ENCODE results near the gene BICC1. TPM values are rescaled to one million over a fixed set of nuclear protein-coding genes. Genes with fewer than 3 reads are reported as not detected.

BICC1 gene
- total and polyA plus RNA-seq, 2 donors (not counting 3 experiments of a cell fraction or from before 2014, with no cell fraction given), result 0.06 to 0.29 TPM

DNA sequence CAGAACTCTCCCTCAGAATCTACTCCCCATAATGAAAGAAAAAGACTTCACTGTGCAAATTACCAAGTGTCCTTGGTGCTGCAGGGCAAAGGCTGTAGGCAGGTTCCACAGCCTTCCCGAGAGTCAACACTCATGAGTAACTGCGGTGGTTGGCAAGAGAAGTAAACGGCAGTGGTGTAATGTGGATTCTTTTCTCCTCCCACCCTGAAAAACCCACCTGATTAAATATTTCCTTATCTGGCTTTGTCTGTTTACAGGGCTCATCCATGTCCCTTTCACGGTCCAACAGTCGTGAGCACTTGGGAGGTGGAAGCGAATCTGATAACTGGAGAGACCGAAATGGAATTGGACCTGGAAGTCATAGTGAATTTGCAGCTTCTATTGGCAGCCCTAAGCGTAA, 300.9 kb downstream of the BICC1 start:
- ChIA-PET CTCF (no interaction called here), POLR2A (no interaction called here)
- no peaks in the 10 kb centered on the region for H3K4me1 ChIP-seq (ENCODE audit: control insufficient read depth, extremely low read depth, insufficient read depth, low read length)
- no peaks in the 10 kb centered on the region for H3K9me1 ChIP-seq (replicated peaks; ENCODE audit: control insufficient read depth, extremely low read depth, insufficient read depth, low read length)
- FAIRE-seq (no peak), DNase-seq (ENCODE audit: low read depth, low spot score) (no peak)
- H3K27ac ChIP-seq (ENCODE audit: insufficient read depth, low read depth, low read length), result no peak overlapping the region
- H3K79me2 ChIP-seq (ENCODE audit: control insufficient read depth, insufficient read depth, low read length), result no peaks in the 10 kb centered on the region
- intact Hi-C loops (cut with micrococcal nuclease), result no loop called here
- no peak overlapping the region for H2AFZ ChIP-seq (ENCODE audit: low read depth, low read length)
- H3K4me2 ChIP-seq (ENCODE audit: insufficient read depth, low read length), result no peak overlapping the region
- H3K4me3 ChIP-seq (replicated peaks in 1 of 3; ENCODE audit: insufficient read depth in 1 of 3, low read depth in 1 of 3, low read length in 3 of 3), result no peak overlapping the region
- H3K27me3 ChIP-seq (ENCODE audit: control insufficient read depth in 2 of 2, insufficient read depth in 2 of 2, low read length in 2 of 2), result no peaks in the 10 kb centered on the region
- dilution Hi-C loops (cut with MboI; ENCODE audit: extremely low pct_ligation_motif_present, low sequenced_read_pairs), result no loop called here
- no peaks in the 10 kb centered on the region for H3K36me3 ChIP-seq (ENCODE audit: control insufficient read depth in 2 of 2, extremely low read depth in 1 of 2, insufficient read depth in 2 of 2, low read length in 2 of 2)
- H3K9me3 ChIP-seq (replicated peaks; ENCODE audit: control insufficient read depth, insufficient read depth, low read length), result no peaks in the 10 kb centered on the region
- BruUV-seq (replicated peaks), result no TSS peak
- H4K20me1 ChIP-seq (replicated peaks; ENCODE audit: control insufficient read depth, extremely low read depth, insufficient read depth, low read length), result no peaks in the 10 kb centered on the region
- H3K9ac ChIP-seq (replicated peaks; ENCODE audit: extremely low read depth, insufficient read depth, low read length), result no peak overlapping the region
- TF ChIP-seq MYC (IDR thresholded peaks at IDR 0.05; ENCODE audit: low read depth, low read length) (no peak), JUN (IDR thresholded peaks at IDR 0.05; ENCODE audit: borderline replicate concordance, insufficient read depth, insufficient read length, low read depth) (no peak), EZH2 (IDR thresholded peaks at IDR 0.05; ENCODE audit: borderline replicate concordance, low read depth, low read length, severe bottlenecking) (no peak)
- TF ChIP-seq, protein P1, sequence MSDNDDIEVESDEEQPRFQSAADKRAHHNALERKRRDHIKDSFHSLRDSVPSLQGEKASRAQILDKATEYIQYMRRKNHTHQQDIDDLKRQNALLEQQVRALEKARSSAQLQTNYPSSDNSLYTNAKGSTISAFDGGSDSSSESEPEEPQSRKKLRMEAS (IDR thresholded peaks at IDR 0.05; ENCODE audit: insufficient read depth, insufficient read length), result no peak

DNA sequence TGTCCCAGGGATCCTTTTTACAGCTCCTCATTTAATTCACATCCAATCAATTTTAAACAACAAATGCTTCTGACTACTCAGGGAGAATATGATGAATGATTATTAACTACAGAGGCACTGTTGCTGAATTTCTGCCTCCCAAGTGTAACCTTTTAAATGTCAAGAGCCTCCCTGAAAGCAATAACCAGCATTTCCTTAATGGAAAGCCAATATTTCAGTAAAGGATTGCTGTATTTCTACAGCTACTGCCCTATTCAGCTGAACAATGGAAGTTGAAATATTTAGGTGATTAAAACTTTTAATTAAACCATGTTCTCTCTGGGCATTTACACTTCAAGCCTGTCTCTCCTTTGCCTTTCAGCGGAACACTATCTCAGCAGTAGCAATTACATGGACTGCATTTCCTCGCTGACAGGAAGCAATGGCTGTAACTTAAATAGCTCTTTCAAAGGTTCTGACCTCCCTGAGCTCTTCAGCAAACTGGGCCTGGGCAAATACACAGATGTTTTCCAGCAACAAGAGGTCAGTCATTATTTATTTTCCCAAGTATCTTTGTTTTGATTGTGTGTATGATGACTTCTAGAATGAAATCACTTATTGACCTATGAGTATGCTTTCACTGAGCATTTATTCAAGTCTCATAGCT, 304.7 kb downstream of the BICC1 start:
- no peak overlapping the region for H3K4me2 ChIP-seq (ENCODE audit: insufficient read depth, low read length)
- DNase-seq (ENCODE audit: low read depth, low spot score) (peak; percentile 3), FAIRE-seq (peak; percentile 28)
- H2AFZ ChIP-seq (ENCODE audit: low read depth, low read length), result no peak overlapping the region
- H3K36me3 ChIP-seq (ENCODE audit: control insufficient read depth in 2 of 2, extremely low read depth in 1 of 2, insufficient read depth in 2 of 2, low read length in 2 of 2), result no peaks in the 10 kb centered on the region
- POLR2A ChIA-PET, result no interaction called here
- no peaks in the 10 kb centered on the region for H4K20me1 ChIP-seq (replicated peaks; ENCODE audit: control insufficient read depth, extremely low read depth, insufficient read depth, low read length)
- no peaks in the 10 kb centered on the region for H3K27me3 ChIP-seq (ENCODE audit: control insufficient read depth in 2 of 2, insufficient read depth in 2 of 2, low read length in 2 of 2)
- no peak overlapping the region for H3K4me3 ChIP-seq (replicated peaks in 1 of 3; ENCODE audit: insufficient read depth in 1 of 3, low read depth in 1 of 3, low read length in 3 of 3)
- no peaks in the 10 kb centered on the region for H3K9me3 ChIP-seq (replicated peaks; ENCODE audit: control insufficient read depth, insufficient read depth, low read length)
- H3K9me1 ChIP-seq (replicated peaks; ENCODE audit: control insufficient read depth, extremely low read depth, insufficient read depth, low read length), result no peaks in the 10 kb centered on the region
- no peaks in the 10 kb centered on the region for H3K79me2 ChIP-seq (ENCODE audit: control insufficient read depth, insufficient read depth, low read length)
- H3K9ac ChIP-seq (replicated peaks; ENCODE audit: extremely low read depth, insufficient read depth, low read length), result no peak overlapping the region
- no TSS peak for BruUV-seq (replicated peaks)
- dilution Hi-C loops (cut with MboI; ENCODE audit: extremely low pct_ligation_motif_present, low sequenced_read_pairs) (no loop called here), intact Hi-C loops (cut with micrococcal nuclease) (no loop called here)
- H3K27ac ChIP-seq (ENCODE audit: insufficient read depth, low read depth, low read length), result no peak overlapping the region
- H3K4me1 ChIP-seq (ENCODE audit: control insufficient read depth, extremely low read depth, insufficient read depth, low read length), result no peaks in the 10 kb centered on the region
- CTCF ChIA-PET, result interaction anchor here (0.7 to 1.0 kb wide), 2 partner anchors 11 to 697 kb away, joined by 3 read pairs; no protein-coding TSS in a partner anchor
- no peak for TF ChIP-seq POLR2AphosphoS5 (IDR thresholded peaks at IDR 0.05; ENCODE audit: insufficient read depth, low read depth, low read length)
- TF ChIP-seq EZH2 (IDR thresholded peaks at IDR 0.05; ENCODE audit: borderline replicate concordance, low read depth, low read length, severe bottlenecking), result no peak
- TF ChIP-seq MYC (IDR thresholded peaks at IDR 0.05; ENCODE audit: low read depth, low read length), result no peak
- TF ChIP-seq GATA2 (IDR thresholded peaks at IDR 0.05; ENCODE audit: insufficient read depth, insufficient read length, low read depth, low read length), result no peak
- TF ChIP-seq JUN (IDR thresholded peaks at IDR 0.05; ENCODE audit: borderline replicate concordance, insufficient read depth, insufficient read length, low read depth), result no peak
- TF ChIP-seq, protein P1 (IDR thresholded peaks at IDR 0.05; ENCODE audit: insufficient read depth, insufficient read length), result no peak
- no peak for TF ChIP-seq FOS (IDR thresholded peaks at IDR 0.05; ENCODE audit: borderline replicate concordance, insufficient read depth, low read length)
- TF ChIP-seq POLR2A (IDR thresholded peaks at IDR 0.05; ENCODE audit: low read depth, low read length), result no peak
- TF ChIP-seq, protein P2, sequence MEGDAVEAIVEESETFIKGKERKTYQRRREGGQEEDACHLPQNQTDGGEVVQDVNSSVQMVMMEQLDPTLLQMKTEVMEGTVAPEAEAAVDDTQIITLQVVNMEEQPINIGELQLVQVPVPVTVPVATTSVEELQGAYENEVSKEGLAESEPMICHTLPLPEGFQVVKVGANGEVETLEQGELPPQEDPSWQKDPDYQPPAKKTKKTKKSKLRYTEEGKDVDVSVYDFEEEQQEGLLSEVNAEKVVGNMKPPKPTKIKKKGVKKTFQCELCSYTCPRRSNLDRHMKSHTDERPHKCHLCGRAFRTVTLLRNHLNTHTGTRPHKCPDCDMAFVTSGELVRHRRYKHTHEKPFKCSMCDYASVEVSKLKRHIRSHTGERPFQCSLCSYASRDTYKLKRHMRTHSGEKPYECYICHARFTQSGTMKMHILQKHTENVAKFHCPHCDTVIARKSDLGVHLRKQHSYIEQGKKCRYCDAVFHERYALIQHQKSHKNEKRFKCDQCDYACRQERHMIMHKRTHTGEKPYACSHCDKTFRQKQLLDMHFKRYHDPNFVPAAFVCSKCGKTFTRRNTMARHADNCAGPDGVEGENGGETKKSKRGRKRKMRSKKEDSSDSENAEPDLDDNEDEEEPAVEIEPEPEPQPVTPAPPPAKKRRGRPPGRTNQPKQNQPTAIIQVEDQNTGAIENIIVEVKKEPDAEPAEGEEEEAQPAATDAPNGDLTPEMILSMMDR (IDR thresholded peaks at IDR 0.05; ENCODE audit: extremely low read depth in 1 of 2, insufficient read depth in 1 of 2, low read depth in 1 of 2, low read length in 2 of 2), result no peak
